GM19238 (cell line): ENCODE results near the gene ACTR3.
"Not testable (repeated sequence)": the region's sequence is repeated elsewhere in the genome, so short reads cannot be mapped to it uniquely, and the experiment has no call there.

ENCODE experiments used
- DNase-seq: peaks from one replicate; pipeline ENCODE4 v3.0.0; 2011; ENCODE audit warnings: low spot score; ENCODE audit not compliant: insufficient read length

ACTR3 gene

GRCh38 chr2:113905886-113906285 is 16.0 kb downstream of the ACTR3 start:
- no peak for DNase-seq

- DNase-seq: no peak
Measured at GRCh38 chr2:113906647-113907046, 16.8 kb downstream of the ACTR3 start.

DNA sequence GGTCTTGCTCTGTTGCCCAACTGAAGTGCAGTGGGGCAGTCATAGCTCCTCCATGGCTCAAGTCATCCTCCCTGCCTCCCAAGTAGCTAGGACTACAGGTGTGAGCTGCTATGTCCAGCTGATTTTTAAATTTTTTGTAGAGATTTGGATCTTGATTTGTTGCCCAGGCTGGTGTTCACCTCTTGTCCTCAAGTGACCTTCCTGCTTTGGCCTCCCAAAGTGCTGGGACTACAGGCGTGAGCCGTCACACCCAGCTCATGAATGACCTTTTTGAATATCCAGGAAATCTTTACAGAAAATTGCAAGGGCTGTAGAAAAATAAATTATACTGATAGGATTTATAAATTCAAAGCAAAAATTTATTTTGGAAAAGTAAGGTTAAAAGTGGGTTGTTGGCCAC is 17.4 kb downstream of the ACTR3 start:
- no peak for DNase-seq

DNA sequence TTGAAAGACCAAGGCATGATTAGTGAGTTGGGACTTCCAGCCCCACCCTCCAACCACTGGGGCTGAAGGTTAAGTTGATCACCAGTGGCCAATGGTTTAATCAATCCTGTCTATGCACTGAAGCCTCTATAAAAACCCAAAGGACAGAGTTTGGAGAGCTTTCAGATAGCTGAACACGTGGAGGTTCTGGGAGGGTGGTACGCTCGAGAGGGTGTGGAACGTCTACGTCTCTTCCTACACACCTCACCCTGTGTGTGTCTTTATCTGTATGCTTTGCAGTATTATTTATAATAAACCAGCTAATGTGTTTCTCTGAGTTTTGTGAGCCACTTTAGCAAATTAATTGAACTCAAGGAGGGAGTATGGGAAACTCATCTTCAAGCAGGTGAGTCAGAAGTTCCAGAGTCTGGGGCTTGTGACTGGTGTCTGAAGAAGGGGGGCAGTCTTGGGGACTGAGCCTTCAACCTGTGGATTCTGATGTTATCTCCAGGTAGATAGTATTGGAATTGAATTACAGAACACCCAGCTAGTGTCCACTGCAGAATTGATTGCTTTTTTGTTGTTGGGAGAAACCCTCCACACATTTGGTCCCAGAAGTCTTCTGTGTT is 20.3 kb downstream of the ACTR3 start:
- DNase-seq: no peak

GRCh38 chr2:113910967-113911678 is 21.2 kb downstream of the ACTR3 start:
- no peak for DNase-seq

DNA sequence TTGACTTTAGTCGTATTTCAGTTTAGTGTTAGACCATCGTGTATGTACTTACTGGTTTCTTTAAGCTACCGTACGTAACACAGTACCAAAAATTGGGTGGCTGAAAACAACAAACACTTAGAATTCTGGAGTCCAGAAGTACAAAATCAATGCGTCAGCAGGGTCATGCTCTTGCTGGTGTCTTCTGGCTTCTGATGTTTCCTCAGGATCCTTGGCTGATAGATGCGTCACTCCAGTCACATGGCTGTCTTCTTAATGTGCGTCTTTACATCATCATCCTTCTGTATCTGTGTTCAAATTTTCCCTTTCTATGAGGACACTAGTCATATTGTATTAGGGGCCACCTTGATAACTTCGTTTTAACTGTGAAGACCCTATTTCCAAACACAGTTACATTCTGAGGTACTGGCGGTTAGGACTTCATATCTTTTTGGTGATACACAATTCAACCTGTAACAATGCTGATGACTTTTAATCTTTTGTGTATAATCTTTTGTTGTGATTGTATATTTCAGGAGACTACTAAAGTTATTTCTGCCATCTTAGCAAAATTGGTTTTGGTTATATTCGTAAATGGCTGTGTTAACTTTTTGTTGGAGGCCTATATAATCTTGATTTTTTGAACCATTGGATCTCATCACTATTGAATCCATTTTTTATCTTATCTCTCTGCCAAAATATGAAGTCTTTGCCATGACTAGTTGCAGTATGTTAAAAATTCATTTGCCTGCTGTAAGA is 25.4 kb downstream of the ACTR3 start:
- DNase-seq: no peak

DNA sequence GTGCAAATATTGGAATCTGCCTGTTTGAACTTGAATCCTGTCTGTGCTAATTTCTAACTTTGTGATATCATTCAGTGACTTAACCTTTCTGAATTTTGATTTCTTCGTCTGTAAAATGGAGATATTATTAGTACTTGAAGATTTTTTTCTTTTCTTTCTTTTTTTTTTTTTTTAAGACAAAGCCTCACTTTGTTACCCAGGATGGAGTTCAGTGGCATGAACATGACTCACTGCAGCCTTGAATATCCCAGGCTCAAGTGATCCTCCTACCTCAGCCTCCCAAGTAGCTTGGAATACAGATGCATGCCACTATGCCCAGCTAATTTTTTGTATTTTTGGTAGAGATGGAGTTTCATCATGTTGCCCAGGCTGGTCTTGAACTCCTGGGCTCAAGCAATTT is 28.3 kb downstream of the ACTR3 start:
- DNase-seq: no peak

- DNase-seq: no peak
Measured at GRCh38 chr2:113920996-113921395, 31.1 kb downstream of the ACTR3 start.

GRCh38 chr2:113922335-113922734 is 32.4 kb downstream of the ACTR3 start:
- no peak for DNase-seq

GRCh38 chr2:113922784-113923183 is 32.9 kb downstream of the ACTR3 start:
- DNase-seq: no peak

DNA sequence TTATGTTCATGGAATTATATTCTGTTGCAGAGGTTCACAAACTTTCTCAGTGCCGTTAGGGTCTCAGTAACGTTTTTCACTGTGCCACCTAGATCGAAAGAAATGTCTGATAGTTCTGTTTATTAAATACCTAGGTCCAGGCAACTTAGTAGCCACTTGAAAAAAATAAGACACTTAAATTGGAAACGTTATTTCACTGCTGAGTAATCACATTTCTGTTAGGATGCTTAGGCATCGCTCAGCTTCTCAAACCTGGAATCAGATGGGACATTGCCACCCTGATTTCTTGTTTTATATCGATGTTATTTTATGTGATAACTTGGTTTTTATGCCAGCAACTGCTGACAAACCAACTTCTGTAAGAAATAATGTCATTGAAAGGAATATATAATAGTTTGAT is 36.0 kb downstream of the ACTR3 start:
- DNase-seq: no peak

GRCh38 chr2:113926314-113926713 is 36.4 kb downstream of the ACTR3 start:
- no peak for DNase-seq

- no peak for DNase-seq
Measured at GRCh38 chr2:113930448-113930847, 40.6 kb downstream of the ACTR3 start.

GRCh38 chr2:113937501-113937900 is 47.6 kb downstream of the ACTR3 start:
- no peak for DNase-seq

DNA sequence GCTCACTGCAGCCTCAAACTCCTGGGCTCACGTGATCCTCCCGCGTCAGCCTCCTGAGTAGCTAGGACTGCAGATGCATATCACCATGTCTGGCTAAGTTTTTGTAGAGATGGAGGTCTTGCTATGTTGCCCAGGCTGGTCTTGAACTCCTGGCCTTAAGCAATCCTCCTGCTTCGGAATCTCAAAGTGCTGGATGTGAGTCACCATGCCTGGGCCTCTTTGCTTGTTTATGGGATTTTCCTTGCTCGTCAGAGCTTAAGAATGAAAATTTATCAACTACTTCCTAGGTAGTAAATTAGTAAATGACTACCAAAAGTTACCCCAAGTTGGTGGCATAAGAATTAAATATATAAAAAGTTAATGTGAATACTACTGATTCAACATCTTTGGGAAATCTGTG is 51.0 kb downstream of the ACTR3 start:
- no peak for DNase-seq

GRCh38 chr2:113945784-113946183 is 55.9 kb downstream of the ACTR3 start:
- DNase-seq: not testable (repeated sequence)

- not testable (repeated sequence) for DNase-seq
Measured at GRCh38 chr2:113950906-113951305, 61.0 kb downstream of the ACTR3 start.

- no peak for DNase-seq
Measured at GRCh38 chr2:113961000-113961399, 71.1 kb downstream of the ACTR3 start.

DNA sequence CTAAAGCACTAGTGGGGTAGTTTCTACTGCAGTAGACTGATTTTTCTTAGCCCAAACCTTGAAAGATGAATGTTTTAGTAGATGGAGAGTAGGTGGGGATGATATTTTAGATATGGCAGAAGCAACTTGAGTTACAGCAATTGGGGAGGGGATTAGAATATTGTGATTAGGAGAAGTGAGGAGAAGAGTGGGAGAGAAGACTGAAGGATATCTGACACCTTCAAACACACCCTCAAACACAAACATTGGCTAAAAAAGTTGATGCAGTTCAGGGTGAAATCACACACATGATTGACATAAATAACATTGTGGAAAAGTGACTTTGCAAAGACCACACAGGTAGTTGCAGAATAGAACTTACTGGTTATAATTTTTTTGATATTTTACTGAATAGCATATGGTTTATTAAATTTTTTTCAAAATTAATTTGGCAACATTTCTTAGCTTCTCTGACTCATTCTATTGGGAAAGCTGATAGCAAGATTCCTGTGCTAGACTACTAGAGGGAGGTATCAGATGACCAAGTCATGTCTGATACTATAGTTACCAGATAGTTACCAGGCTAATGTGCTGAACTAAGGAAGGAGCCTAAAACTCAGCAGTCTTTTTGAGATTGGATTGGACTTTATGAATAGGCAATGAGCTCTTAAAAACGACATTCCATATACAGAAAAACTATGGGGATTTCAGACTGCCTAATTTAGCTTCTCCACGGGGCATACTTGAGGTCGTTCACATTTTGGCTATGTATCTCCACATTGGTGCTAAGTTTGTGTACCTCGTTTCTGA is 73.0 kb downstream of the ACTR3 start:
- no peak for DNase-seq

DNA sequence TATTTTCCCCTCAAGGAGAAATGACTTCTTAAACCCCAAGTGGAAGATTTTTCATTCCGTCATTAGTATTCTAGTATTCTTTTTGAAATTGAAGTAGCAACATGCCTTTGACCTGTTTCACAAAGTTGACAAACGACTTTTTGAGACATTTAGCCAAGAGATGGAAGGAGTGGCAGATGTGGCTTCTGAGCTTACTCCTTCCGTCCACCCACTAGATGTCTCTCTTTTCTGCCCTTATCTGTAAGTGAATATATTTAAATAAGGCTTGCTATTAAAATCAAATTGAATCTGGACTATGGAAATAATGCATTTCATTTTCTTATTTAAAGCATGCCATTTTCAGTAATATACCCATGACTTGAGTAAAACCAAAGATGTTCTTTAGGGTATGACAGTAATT is 74.1 kb downstream of the ACTR3 start:
- no peak for DNase-seq

DNA sequence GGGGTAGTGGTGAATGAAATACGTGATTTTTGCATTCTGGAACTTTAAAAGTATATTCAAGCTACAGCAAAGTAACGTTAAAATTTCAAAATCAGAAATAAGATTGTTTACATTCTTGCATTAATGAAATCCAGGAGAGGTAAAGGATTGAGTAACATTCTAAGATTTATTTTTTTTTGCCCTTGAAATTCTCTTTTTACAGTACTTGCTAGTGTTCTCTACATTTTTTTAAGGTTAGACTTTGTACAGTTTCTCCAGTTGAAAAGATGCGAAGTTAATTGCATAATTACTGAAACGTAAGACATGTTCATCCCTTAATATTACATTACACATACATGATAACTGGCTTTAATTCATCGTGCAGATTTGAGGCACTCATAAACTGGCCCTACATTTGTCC is 74.5 kb downstream of the ACTR3 start:
- no peak for DNase-seq

GRCh38 chr2:113965228-113965627 is 75.3 kb downstream of the ACTR3 start:
- no peak for DNase-seq
